Progenitor cell of endocrine pancreas (in vitro differentiated cells): ENCODE results near the gene AMBP. TPM values are rescaled to one million over a fixed set of nuclear protein-coding genes. Genes with fewer than 3 reads are reported as not detected.

ENCODE experiments used
- DNase-seq: peaks from one replicate; pipeline ENCODE4 v3.0.0; 2021; ENCODE audit warnings: low spot score; ENCODE audit not compliant: unreplicated experiment
- H3K27ac Mint-ChIP-seq: 2 replicates; pipeline ENCODE4 v1.8.0; 2021; ENCODE audit warnings: mild to moderate bottlenecking, moderate library complexity, mixed read lengths
- H3K27me3 Mint-ChIP-seq: 2 replicates; pipeline ENCODE4 v1.8.0; 2021; ENCODE audit warnings: mixed read lengths
- H3K36me3 Mint-ChIP-seq: 2 replicates; pipeline ENCODE4 v1.8.0; 2022; ENCODE audit warnings: mixed read lengths; ENCODE audit not compliant: insufficient read depth
- H3K4me1 Mint-ChIP-seq: 2 replicates; pipeline ENCODE4 v1.8.0; 2021; ENCODE audit warnings: low read depth, mixed read lengths
- H3K4me3 Mint-ChIP-seq: 2 replicates; pipeline ENCODE4 v1.8.0; 2021; ENCODE audit warnings: low read depth, mild to moderate bottlenecking, moderate library complexity, mixed read lengths
- H3K9me3 Mint-ChIP-seq: 2 replicates; pipeline ENCODE4 v1.8.0; 2021; ENCODE audit warnings: low read depth, mixed read lengths
- long read RNA-seq: library from polyadenylated mRNA; unstranded; transcript quantifications from one replicate; pipeline ENCODE4 v2.0.0, GENCODE V29; 2020
- total RNA-seq: library from RNA; stranded (reverse); gene quantifications from 2 replicates; pipeline ENCODE4 v1.2.1, GENCODE V29; 2021
- TF ChIP-seq, protein P1 (sequence below): fragments of 200-600 bp; sonication (generic); IDR thresholded peaks from one replicate; pipeline ENCODE4 v1.5.0; 2021; ENCODE audit warnings: antibody characterized with exemption, mild to moderate bottlenecking; ENCODE audit not compliant: unreplicated experiment

The AMBP gene
- total RNA-seq: 678 and 717 TPM in 2 replicates
- long read RNA-seq, transcript AMBP-201 (10 exons, 1,434 nt): major isoform, 2,406 of 2,543 reads
- long read RNA-seq, partial matches to known transcripts: 40 of 2,543 reads
- long read RNA-seq, other reads (novel, unspliced or antisense): 97 of 2,543 reads

DNA sequence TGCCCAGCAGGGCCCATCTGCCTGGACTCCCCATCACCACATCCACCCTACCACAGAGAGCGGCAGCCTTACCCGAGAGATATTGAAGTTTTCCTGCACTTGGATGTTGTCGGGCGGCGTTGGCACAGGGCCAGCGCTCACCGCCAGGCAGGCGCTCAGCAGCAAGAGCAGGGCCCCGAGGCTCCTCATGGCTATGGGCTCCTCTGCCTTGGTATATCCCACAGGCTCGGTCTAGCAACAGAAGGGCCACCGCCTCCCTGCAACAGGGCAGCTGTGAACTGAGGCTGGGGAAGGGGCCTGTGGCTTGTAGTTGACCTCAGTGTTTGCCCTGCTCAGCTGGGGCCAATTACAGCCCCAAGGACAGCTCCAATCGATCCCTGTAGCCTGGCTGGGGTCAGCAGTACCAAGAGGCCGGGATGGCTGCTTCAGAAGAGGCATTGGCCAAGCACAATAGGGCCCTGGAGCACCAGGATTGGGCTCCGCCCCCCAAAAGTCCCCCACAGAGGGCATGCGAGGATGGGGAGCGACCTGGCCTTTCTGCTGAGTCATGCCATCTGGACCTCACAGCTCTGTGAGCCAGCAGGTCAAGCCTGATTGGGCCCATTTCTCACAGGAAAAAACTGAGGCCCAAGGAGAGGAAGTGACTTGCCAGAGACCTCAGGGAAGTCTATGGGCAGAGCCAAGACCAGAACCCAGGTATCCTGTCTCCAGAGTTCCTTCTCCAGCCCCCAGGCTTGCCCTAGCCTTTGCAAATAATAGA lies at the start of gene AMBP:
Gene AMBP, minus strand, starts transcription at position 280 of the 760 bp plus-strand sequence. Its CDS starts 91 bp downstream, at position 189.
- H3K27ac Mint-ChIP-seq: peak within 1 kb of the TSS; percentile 88
- H3K4me3 Mint-ChIP-seq: peak within 1 kb of the TSS; percentile 83
- H3K27me3 Mint-ChIP-seq: no peaks in the 10 kb centered on the region
- DNase-seq: peak; percentile 31
- H3K36me3 Mint-ChIP-seq: peaks cover 25% of the 10 kb centered on the region
- H3K9me3 Mint-ChIP-seq: peaks cover 7% of the 10 kb centered on the region
- TF ChIP-seq, protein P1, sequence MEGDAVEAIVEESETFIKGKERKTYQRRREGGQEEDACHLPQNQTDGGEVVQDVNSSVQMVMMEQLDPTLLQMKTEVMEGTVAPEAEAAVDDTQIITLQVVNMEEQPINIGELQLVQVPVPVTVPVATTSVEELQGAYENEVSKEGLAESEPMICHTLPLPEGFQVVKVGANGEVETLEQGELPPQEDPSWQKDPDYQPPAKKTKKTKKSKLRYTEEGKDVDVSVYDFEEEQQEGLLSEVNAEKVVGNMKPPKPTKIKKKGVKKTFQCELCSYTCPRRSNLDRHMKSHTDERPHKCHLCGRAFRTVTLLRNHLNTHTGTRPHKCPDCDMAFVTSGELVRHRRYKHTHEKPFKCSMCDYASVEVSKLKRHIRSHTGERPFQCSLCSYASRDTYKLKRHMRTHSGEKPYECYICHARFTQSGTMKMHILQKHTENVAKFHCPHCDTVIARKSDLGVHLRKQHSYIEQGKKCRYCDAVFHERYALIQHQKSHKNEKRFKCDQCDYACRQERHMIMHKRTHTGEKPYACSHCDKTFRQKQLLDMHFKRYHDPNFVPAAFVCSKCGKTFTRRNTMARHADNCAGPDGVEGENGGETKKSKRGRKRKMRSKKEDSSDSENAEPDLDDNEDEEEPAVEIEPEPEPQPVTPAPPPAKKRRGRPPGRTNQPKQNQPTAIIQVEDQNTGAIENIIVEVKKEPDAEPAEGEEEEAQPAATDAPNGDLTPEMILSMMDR: no peak
- peaks cover 73% of the 10 kb centered on the region for H3K4me1 Mint-ChIP-seq

DNA sequence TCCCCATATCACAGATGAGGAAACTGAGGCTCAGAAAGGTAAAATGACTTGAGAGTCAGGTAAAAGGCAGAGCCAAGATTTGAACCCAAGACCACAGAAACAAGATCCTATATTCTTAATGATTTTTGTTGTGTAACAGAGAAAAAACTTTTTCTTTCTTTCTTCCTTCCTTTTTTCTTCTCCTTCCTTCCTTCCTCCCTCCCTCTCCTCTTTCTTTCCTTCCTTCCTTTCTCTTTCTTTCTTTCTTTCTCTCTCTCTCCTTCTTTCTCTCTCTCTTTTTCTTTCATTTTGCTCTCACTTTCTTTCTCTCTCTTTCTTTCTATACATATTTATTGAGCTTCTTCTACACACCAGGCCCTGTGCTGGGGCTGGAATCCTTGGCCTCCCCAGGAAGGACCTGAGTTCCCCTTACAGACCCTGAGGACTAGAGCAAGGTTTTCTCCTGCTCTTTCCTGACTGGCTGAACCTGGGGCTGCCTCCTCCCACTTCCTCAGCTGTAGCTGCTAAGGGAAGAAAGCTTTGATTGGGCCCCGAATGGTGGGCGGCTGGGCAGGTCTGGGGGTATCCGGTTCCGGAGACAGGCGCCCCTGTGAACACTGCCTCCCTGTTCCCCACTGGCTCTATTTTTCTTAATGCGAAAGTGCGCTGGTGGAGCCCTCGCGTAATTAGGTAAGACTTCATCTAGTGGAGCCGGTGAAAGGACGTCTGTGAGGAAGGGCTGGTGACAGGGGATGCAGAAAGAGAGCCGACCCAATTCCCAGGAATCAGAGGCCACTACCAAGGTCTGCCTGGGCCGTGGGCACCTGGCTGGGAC lies 48.4 kb upstream of the AMBP start:
- TF ChIP-seq, protein P1: no peak
- no peak for DNase-seq

DNA sequence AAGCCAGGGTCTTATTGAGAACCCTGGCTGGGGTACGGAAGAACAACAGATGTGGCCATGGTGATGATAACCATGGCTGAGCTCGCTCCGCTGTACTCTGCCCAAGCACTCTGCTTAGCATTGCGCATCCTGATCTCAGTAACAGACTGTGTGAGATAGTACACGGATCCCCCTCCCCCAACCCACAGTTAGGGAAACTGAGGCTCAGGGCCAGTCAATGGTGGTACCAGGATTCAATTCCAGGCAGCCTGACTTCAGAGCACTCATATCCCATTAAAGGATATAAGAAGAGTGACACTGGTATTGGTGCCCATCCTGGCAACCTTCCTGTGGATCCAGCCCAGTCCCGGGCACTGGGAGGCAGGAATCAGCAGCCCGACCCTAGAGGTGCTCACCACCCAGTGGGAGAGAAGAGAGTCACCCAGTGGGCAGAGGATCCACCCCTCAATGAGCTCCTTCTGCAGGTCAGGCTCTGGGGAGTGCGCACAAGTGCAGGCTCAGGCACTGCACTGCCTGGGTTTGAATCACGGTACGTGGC lies 47.4 kb upstream of the AMBP start:
- Mint-ChIP-seq H3K27ac (peak overlapping the region; percentile 26), H3K4me1 (peaks cover 44% of the 10 kb centered on the region), H3K4me3 (no peak overlapping the region), H3K36me3 (no peaks in the 10 kb centered on the region), H3K27me3 (peaks cover 5% of the 10 kb centered on the region), H3K9me3 (peaks cover 3% of the 10 kb centered on the region)
- DNase-seq: no peak
- TF ChIP-seq, protein P1: no peak

More for the DNA sequence above, 48.4 kb upstream of the AMBP start:
- no peak overlapping the region for H3K27ac Mint-ChIP-seq
- H3K4me1 Mint-ChIP-seq: peaks cover 37% of the 10 kb centered on the region
- H3K9me3 Mint-ChIP-seq: peaks cover 3% of the 10 kb centered on the region
- H3K36me3 Mint-ChIP-seq: no peaks in the 10 kb centered on the region
- no peak overlapping the region for H3K4me3 Mint-ChIP-seq
- H3K27me3 Mint-ChIP-seq: peaks cover 5% of the 10 kb centered on the region

DNA sequence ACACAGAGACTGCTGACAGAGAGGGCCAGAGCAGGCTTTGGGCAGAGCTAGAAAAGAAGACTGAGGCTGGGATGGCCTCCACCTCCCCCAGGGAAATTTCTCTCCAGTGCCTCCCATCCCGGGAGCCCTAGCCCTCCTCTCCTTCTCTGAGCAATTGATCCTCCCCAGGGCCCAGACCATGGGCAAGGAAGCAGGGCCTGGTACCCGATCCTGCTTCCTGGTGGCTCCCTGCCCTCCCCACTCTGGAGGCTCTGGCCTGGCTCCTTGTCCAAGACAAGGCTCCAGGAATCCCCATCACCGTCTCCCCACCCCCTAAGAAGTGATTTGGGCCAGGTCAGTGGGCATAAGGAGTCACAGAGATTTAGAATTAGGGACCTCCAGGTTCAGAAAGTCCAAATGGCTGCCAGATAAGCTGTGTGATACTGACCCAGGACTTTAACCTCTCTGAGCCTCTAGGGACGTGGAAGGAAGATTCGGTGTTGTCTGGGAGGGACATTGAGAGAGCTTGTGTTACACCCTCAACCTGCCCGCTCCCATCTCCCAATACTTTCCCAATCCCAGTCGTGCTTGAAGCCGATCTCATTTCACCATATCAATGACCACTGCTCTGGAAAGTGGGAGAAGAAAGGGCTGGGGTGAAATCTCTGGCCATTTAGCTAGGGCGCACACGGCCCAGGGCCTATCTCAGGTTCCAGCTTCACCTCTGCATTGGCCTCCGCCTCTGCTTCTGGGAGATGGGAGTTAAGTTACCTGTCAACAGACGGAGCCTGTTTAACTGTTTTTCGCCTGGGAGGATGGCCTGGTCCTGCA lies 46.8 kb upstream of the AMBP start:
- H3K27me3 Mint-ChIP-seq: peaks cover 5% of the 10 kb centered on the region
- H3K9me3 Mint-ChIP-seq: peaks cover 3% of the 10 kb centered on the region
- H3K4me3 Mint-ChIP-seq: no peak overlapping the region
- TF ChIP-seq, protein P1: no peak
- DNase-seq: no peak
- H3K4me1 Mint-ChIP-seq: peaks cover 50% of the 10 kb centered on the region
- peak overlapping the region; percentile 76 for H3K27ac Mint-ChIP-seq
- no peaks in the 10 kb centered on the region for H3K36me3 Mint-ChIP-seq
